GM12878 (cell line): ENCODE measurements around the gene COMMD7. TPM values are rescaled to one million over a fixed set of nuclear protein-coding genes. Genes with fewer than 3 reads are reported as not detected.

Experiments
- BMI1 ChIP-seq: fragments of 450-650 bp; IDR thresholded peaks from 2 replicates; pipeline ENCODE4 v1.6.1; 2016; ENCODE audit warnings: mild to moderate bottlenecking, moderate library complexity, borderline replicate concordance
- CBFB ChIP-seq: IDR thresholded peaks from 2 replicates; pipeline ENCODE4 v1.6.1; 2016; ENCODE audit warnings: antibody characterized with exemption, low read depth
- CHD2 ChIP-seq: IDR thresholded peaks from 2 replicates; pipeline ENCODE4 v1.6.1; 2011; ENCODE audit warnings: low read depth, low read length, improper control_type of control experiment, borderline replicate concordance
- CTCF ChIP-seq, 3 experiments: IDR thresholded peaks in 2 of 3; conservative IDR thresholded peaks in 1 of 3; 2 replicates each; pipeline ENCODE4 v1.5.1; 2011; ENCODE audit warnings: low read depth in 3 of 3, low read length in 3 of 3, mild to moderate bottlenecking in 3 of 3, control low read depth in 2 of 3, moderate library complexity in 2 of 3, inconsistent platforms in 1 of 3, mixed read lengths in 1 of 3; ENCODE audit not compliant: control insufficient read depth in 2 of 3, insufficient read depth in 1 of 3; ENCODE audit errors: extremely low read depth in 1 of 3
- ELK1 ChIP-seq: IDR thresholded peaks from 2 replicates; pipeline ENCODE4 v1.6.1; 2012; ENCODE audit warnings: low read depth, low read length, improper control_type of control experiment
- ETV6 ChIP-seq, 2 experiments: fragments of 450-650 bp in 1 of 2; IDR thresholded peaks in 1 of 2; conservative IDR thresholded peaks in 1 of 2; 2 replicates each; pipeline ENCODE4 v1.6.1; 2014; ENCODE audit warnings: antibody characterized with exemption in 1 of 2, borderline replicate concordance in 1 of 2, low read depth in 1 of 2, mild to moderate bottlenecking in 1 of 2, moderate library complexity in 1 of 2
- HDAC2 ChIP-seq: fragments of 200-600 bp; sonication (generic); IDR thresholded peaks from 2 replicates; pipeline ENCODE4 v1.6.1; 2017
- HDGF ChIP-seq: fragments of 450-650 bp; IDR thresholded peaks from 2 replicates; pipeline ENCODE4 v1.6.1; 2016; ENCODE audit warnings: antibody characterized with exemption
- MXI1 ChIP-seq: fragments of 150-350 bp; IDR thresholded peaks from 2 replicates; pipeline ENCODE4 v1.6.1; 2011; ENCODE audit warnings: low read depth, mild to moderate bottlenecking, inconsistent platforms, low read length, improper control_type of control experiment
- MYC ChIP-seq: IDR thresholded peaks from 2 replicates; pipeline ENCODE4 v1.6.1; 2011; ENCODE audit warnings: mild to moderate bottlenecking, low read length, moderate library complexity, inconsistent platforms; ENCODE audit not compliant: insufficient read depth, insufficient replicate concordance, insufficient read length, severe bottlenecking
- RAD51 ChIP-seq: fragments of 450-650 bp; IDR thresholded peaks from 2 replicates; pipeline ENCODE4 v1.6.1; 2016; ENCODE audit warnings: moderate library complexity, mild to moderate bottlenecking, inconsistent platforms
- RBBP5 ChIP-seq: fragments of 200-600 bp; sonication (generic); conservative IDR thresholded peaks from 2 replicates; pipeline ENCODE4 v1.6.1; 2016
- USF2 ChIP-seq: IDR thresholded peaks from 2 replicates; pipeline ENCODE4 v1.6.1; 2011; ENCODE audit warnings: low read depth, low read length, improper control_type of control experiment, borderline replicate concordance
- YY1 ChIP-seq: IDR thresholded peaks from 2 replicates; pipeline ENCODE4 v1.6.1; 2011; ENCODE audit warnings: low read depth, mild to moderate bottlenecking, low read length
- ZBTB40 ChIP-seq: fragments of 450-650 bp; IDR thresholded peaks from 2 replicates; pipeline ENCODE4 v1.6.1; 2016; ENCODE audit warnings: mild to moderate bottlenecking, moderate library complexity, borderline replicate concordance
- ZNF207 ChIP-seq: fragments of 450-650 bp; IDR thresholded peaks from 2 replicates; pipeline ENCODE4 v1.6.1; 2014; ENCODE audit warnings: antibody characterized with exemption, mild to moderate bottlenecking, borderline replicate concordance
- ZNF274 ChIP-seq: IDR thresholded peaks from one replicate; pipeline ENCODE4 v1.8.0; 2011; ENCODE audit not compliant: insufficient read length, insufficient read depth
- ZNF592 ChIP-seq: fragments of 450-650 bp; IDR thresholded peaks from 2 replicates; pipeline ENCODE4 v1.6.1; 2017; ENCODE audit warnings: mild to moderate bottlenecking, moderate library complexity
- polyA plus RNA-seq, 11 experiments: library from polyadenylated mRNA; depleted of rRNA in 4 of 11; unstranded in 6 of 11; stranded (reverse) in 5 of 11; fragments of >200 nt; fragmentation: Nextera tagmentation in 4 of 11; fragmentation: Illumina TruSeq in 1 of 11; extraction: Ambion mirVana in 4 of 11; extraction: Trizol in 1 of 11; gene quantifications; 1 replicate in 1 of 11; 2 replicates in 10 of 11; pipeline versions ENCODE4 v1.2.1 to v1.2.3, GENCODE V29; 2011 to 2016; ENCODE audit warnings: inconsistent platforms in 2 of 11, missing spikeins in 2 of 11, low read depth in 1 of 11
- total RNA-seq, 4 experiments: library from RNA; depleted of rRNA in 3 of 4; stranded (reverse); fragments of >200 nt in 3 of 4; fragmentation: Illumina TruSeq in 1 of 4; extraction: Trizol in 1 of 4; gene quantifications; 2 replicates each; pipeline versions ENCODE4 v1.2.1 to v1.2.3, GENCODE V29; 2013 to 2021

Gene COMMD7
- total and polyA plus RNA-seq, 10 of the 15 experiments (the other 5 are each of a cell fraction or from before 2014, with no cell fraction given), result 9.1 to 61.0 (median 27.7) TPM

GRCh38 chr20:32792316-32792715 is 49.0 kb upstream of the COMMD7 start (continued):
- TF ChIP-seq ZBTB40 (no peak), CTCF (IDR thresholded peaks at IDR 0.05 in 2 of 3, conservative IDR thresholded peaks at IDR 0.05 in 1 of 3; ENCODE audit: control insufficient read depth in 2 of 3, extremely low read depth in 1 of 3, insufficient read depth in 1 of 3, low read depth in 3 of 3, low read length in 3 of 3) (no peak), ZNF592 (no peak), CBFB (peak; percentile 78), MXI1 (0 out of 2 replicates have a peak, but pooled peaks have one; percentile 41), ELK1 (no peak), MYC (no peak), CHD2 (peak; percentile 48; the same call in 1 of the 2 replicates), BMI1 (no peak), RBBP5 (no peak), ZNF207 (no peak), ETV6 (conservative IDR thresholded peaks at IDR 0.05 in 1 of 2, IDR thresholded peaks at IDR 0.05 in 1 of 2; ENCODE audit: borderline replicate concordance in 1 of 2, low read depth in 1 of 2) (no peak; a peak in 1 of 4 replicates), HDGF (no peak; the same call in 1 of the 2 replicates), YY1 (no peak), ZNF274 (no peak), USF2 (no peak), RAD51 (no peak), HDAC2 (no peak)
